SK-N-MC (cell line): Measurements from ENCODE around the gene ACOT2.

Experiments
- EZH2 ChIP-seq: fragments of 200-600 bp; sonication (generic); IDR thresholded peaks from one replicate; pipeline ENCODE4 v1.6.1; 2017; ENCODE audit warnings: antibody characterized with exemption
- FOXP2 ChIP-seq: optimal IDR thresholded peaks from 2 replicates; pipeline ENCODE3; 2011; ENCODE audit warnings: mild to moderate bottlenecking, moderate library complexity; ENCODE audit not compliant: insufficient read depth; ENCODE audit errors: extremely low read length, control extremely low read depth
- POLR2AphosphoS5 ChIP-seq: IDR thresholded peaks from 2 replicates; pipeline ENCODE4 v1.6.1; 2012; ENCODE audit warnings: mild to moderate bottlenecking, low read depth, low read length, borderline replicate concordance

- TF ChIP-seq POLR2AphosphoS5 (no peak), EZH2 (no peak), FOXP2 (no peak)
Observed at GRCh38 chr14:73553845-73554244, 15.2 kb upstream of the ACOT2 start.
